ENCODE data around the gene FAT2. TPM values are rescaled to one million over a fixed set of nuclear protein-coding genes. Genes with fewer than 3 reads are reported as not detected.

The FAT2 gene, protein sequence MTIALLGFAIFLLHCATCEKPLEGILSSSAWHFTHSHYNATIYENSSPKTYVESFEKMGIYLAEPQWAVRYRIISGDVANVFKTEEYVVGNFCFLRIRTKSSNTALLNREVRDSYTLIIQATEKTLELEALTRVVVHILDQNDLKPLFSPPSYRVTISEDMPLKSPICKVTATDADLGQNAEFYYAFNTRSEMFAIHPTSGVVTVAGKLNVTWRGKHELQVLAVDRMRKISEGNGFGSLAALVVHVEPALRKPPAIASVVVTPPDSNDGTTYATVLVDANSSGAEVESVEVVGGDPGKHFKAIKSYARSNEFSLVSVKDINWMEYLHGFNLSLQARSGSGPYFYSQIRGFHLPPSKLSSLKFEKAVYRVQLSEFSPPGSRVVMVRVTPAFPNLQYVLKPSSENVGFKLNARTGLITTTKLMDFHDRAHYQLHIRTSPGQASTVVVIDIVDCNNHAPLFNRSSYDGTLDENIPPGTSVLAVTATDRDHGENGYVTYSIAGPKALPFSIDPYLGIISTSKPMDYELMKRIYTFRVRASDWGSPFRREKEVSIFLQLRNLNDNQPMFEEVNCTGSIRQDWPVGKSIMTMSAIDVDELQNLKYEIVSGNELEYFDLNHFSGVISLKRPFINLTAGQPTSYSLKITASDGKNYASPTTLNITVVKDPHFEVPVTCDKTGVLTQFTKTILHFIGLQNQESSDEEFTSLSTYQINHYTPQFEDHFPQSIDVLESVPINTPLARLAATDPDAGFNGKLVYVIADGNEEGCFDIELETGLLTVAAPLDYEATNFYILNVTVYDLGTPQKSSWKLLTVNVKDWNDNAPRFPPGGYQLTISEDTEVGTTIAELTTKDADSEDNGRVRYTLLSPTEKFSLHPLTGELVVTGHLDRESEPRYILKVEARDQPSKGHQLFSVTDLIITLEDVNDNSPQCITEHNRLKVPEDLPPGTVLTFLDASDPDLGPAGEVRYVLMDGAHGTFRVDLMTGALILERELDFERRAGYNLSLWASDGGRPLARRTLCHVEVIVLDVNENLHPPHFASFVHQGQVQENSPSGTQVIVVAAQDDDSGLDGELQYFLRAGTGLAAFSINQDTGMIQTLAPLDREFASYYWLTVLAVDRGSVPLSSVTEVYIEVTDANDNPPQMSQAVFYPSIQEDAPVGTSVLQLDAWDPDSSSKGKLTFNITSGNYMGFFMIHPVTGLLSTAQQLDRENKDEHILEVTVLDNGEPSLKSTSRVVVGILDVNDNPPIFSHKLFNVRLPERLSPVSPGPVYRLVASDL (N-terminal part only)
- not detected for total RNA-seq

DNA sequence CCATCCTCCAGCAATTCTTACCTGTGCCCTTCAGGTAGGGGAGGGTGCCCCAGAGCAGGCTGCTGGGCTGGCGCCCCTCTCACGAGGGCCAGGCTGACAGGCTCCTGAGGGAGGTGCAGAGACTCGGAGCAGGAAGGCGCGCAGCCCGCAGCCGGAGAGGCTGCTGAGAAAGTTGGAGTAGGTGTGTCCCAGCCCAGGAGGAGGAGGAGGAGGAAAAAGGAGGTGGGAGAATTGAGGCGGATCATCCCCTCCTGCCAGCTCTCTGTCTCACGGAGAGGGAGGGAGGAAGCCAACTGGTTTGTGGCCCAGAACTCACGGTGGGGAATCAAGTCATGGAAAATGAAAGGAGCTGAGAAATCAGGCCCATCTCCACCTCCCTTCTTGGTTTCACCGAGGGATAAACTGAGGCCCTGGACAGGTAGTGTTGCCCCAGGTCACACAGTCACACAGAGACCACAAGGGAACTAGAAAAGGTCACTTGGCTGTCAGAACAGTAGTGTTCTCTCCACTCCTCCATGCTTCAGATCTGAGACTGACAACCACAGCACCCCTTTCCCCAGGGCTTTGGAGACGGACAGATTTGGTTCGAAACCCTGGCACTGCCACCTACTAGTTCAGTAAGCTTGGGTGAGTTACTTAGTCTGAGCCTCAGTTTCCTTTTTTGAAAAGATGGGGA is at the start of gene FAT2:
Gene FAT2, minus strand, starts transcription at position 188 of the 676 bp plus-strand sequence. CDS start 22,400 bp downstream, outside the sequence.
- in situ Hi-C loops (cut with MboI; ENCODE audit: low sequenced_read_pairs in 4 of 4): no loop called here
- no peaks in the 10 kb centered on the region for H3K36me3 ChIP-seq
- H3K27me3 ChIP-seq: no peaks in the 10 kb centered on the region
- ATAC-seq (no peak), DNase-seq (no peak)
- peaks cover 4% of the 10 kb centered on the region in 2 donors for H3K4me1 ChIP-seq
- TF ChIP-seq POLR2A (IDR thresholded peaks at IDR 0.05) (no peak), CTCF (IDR thresholded peaks at IDR 0.05 in 4 of 5, conservative IDR thresholded peaks at IDR 0.05 in 1 of 5) (no peak)
- no peaks in the 10 kb centered on the region for H3K9me3 ChIP-seq
- no peak within 1 kb of the TSS for H3K4me3 ChIP-seq
- H3K27ac ChIP-seq: no peak within 1 kb of the TSS
- intact Hi-C loops (cut with DNase I; ENCODE audit: low total_unique reads): no loop called here

DNA sequence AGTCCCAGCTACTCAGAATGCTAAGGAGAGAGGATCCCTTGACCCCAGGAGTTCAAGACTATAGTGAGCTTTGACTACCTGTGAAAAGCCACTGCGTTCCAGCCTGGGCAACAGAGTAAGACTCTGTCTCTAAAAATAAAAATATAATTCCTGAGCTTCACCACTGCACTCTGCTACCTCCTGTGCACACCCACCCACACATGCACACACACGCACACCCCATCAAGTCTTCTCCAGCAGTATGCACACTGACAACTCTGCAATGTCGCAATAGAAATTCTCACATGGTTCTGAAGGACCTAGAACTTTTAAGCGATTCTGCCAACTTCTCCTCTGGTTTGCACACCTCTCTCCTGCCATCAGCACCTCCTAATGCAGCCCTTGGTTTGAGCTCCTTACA is 47.5 kb upstream of the FAT2 start:
- Histone ChIP-seq H3K36me3 (no peaks in the 10 kb centered on the region), H3K27ac (no peak overlapping the region), H3K4me1 (no peaks in the 10 kb centered on the region), H3K4me3 (no peak overlapping the region), H3K27me3 (no peaks in the 10 kb centered on the region), H3K9me3 (no peaks in the 10 kb centered on the region)
- ATAC-seq: no peak
- DNase-seq: no peak
- TF ChIP-seq CTCF (IDR thresholded peaks at IDR 0.05 in 4 of 5, conservative IDR thresholded peaks at IDR 0.05 in 1 of 5) (no peak), POLR2A (IDR thresholded peaks at IDR 0.05) (no peak)
- in situ Hi-C loops (cut with MboI; ENCODE audit: low sequenced_read_pairs in 4 of 4) (no loop called here), intact Hi-C loops (cut with DNase I; ENCODE audit: low total_unique reads) (no loop called here)

DNA sequence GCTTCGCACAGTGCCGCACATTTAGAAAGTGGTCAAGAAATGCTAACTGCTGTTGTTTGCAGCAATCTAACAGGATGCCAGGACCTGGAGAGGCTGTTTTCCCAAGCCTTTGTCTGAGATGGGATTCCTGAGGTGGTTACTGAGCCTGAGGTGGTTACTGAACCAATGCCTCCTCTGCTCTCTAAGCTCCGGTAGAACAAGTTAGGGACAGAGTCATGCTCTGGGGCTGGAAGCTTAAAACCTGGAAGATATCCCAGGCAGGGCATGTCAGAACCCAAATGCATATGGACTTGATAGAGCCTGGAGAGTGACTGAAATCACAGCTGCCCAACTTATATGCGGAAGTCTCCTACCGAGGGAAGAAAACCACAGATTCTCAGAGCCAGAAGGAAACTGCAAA is 46.5 kb upstream of the FAT2 start:
- in situ Hi-C loops (cut with MboI; ENCODE audit: low sequenced_read_pairs in 4 of 4): no loop called here

More for the DNA sequence above, 46.5 kb upstream of the FAT2 start:
- no peaks in the 10 kb centered on the region for H3K9me3 ChIP-seq
- no peaks in the 10 kb centered on the region for H3K27me3 ChIP-seq
- no peak for ATAC-seq
- H3K4me3 ChIP-seq: no peak overlapping the region
- H3K36me3 ChIP-seq: no peaks in the 10 kb centered on the region
- intact Hi-C loops (cut with DNase I; ENCODE audit: low total_unique reads): no loop called here
- no peak overlapping the region for H3K27ac ChIP-seq
- DNase-seq: no peak
- no peaks in the 10 kb centered on the region for H3K4me1 ChIP-seq
- no peak for TF ChIP-seq CTCF (IDR thresholded peaks at IDR 0.05 in 4 of 5, conservative IDR thresholded peaks at IDR 0.05 in 1 of 5)
- no peak for TF ChIP-seq POLR2A (IDR thresholded peaks at IDR 0.05)

Data from gastrocnemius medialis (tissue), 4 donors.